Measurements from ENCODE around the gene PAX4. TPM values are rescaled to one million over a fixed set of nuclear protein-coding genes. Genes with fewer than 3 reads are reported as not detected.

Gene PAX4
- polyA plus RNA-seq, 1 donor from 2014 or later, result not detected

DNA sequence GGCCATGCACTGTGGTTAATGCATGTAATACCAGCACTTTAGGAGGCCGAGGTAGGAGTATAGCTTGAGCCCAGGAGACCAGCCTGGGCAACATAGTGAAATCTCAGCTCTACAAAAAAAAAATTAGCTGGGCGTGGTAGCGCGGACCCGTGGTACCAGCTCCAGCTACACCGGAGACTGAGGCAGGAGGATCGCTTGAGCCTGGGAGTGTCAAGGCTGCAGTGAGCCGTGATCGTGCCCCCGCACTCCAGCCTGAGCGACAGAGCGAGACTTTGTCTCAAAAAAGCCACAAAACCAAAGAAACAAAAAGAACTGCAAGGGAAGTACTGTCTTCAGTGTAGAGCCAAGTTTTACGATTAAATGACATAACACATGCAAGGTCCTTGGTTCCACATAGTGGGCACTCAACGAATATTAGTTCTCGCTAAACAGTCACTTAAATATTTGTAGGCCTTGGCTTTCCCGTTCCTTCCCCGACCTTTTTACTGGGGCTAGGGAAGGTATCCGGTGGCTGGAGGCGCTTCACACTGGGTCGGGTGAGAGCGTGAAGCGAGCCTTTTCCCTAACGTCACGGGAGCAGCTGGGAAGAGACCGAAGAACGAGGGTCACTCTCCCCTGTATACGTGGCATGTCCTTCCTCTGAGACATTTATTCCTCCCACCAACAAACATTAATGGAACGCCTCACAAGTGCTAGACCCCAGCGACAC is 33.1 kb upstream of the PAX4 start:
- H3K4me2 ChIP-seq (ENCODE audit: low read length), result peak overlapping the region; percentile 66
- no peaks in the 10 kb centered on the region for H4K20me1 ChIP-seq (ENCODE audit: insufficient read depth)
- H3K36me3 ChIP-seq (ENCODE audit: insufficient read depth, low read length), result no peaks in the 10 kb centered on the region
- peak overlapping the region; percentile 82 for H3K4me3 ChIP-seq (ENCODE audit: low read length)
- H3K9me2 ChIP-seq (ENCODE audit: insufficient read depth, low read length), result no peaks in the 10 kb centered on the region
- no peaks in the 10 kb centered on the region for H3F3A ChIP-seq (ENCODE audit: insufficient read depth, low read length, poor library complexity, severe bottlenecking)
- peaks cover 22% of the 10 kb centered on the region for H3K79me2 ChIP-seq (replicated peaks; ENCODE audit: insufficient read depth, low read length)
- H3K27ac ChIP-seq (ENCODE audit: low read length), result peak overlapping the region; percentile 79
- peak overlapping the region; percentile 70 for H3K9ac ChIP-seq (ENCODE audit: low read length)
- H2AFZ ChIP-seq (ENCODE audit: low read depth, low read length), result peak overlapping the region; percentile 86
- H3K9me3 ChIP-seq (ENCODE audit: low read length), result no peaks in the 10 kb centered on the region
- no peaks in the 10 kb centered on the region for H3K27me3 ChIP-seq (ENCODE audit: insufficient read depth, low read depth, low read length)
- TF ChIP-seq EZH2 (IDR thresholded peaks at IDR 0.05; ENCODE audit: borderline replicate concordance, insufficient read depth, low read length, poor library complexity, severe bottlenecking) (no peak), RAD21 (conservative IDR thresholded peaks at IDR 0.05) (no peak), MXI1 (conservative IDR thresholded peaks at IDR 0.05; ENCODE audit: poor library complexity, severe bottlenecking) (no peak), TAF1 (IDR thresholded peaks at IDR 0.05; ENCODE audit: low read depth) (no peak), EP300 (conservative IDR thresholded peaks at IDR 0.05; ENCODE audit: poor library complexity, severe bottlenecking) (no peak), POLR2AphosphoS5 (IDR thresholded peaks at IDR 0.05) (no peak), SMC3 (conservative IDR thresholded peaks at IDR 0.05; ENCODE audit: poor library complexity) (no peak)
- TF ChIP-seq, protein P1, sequence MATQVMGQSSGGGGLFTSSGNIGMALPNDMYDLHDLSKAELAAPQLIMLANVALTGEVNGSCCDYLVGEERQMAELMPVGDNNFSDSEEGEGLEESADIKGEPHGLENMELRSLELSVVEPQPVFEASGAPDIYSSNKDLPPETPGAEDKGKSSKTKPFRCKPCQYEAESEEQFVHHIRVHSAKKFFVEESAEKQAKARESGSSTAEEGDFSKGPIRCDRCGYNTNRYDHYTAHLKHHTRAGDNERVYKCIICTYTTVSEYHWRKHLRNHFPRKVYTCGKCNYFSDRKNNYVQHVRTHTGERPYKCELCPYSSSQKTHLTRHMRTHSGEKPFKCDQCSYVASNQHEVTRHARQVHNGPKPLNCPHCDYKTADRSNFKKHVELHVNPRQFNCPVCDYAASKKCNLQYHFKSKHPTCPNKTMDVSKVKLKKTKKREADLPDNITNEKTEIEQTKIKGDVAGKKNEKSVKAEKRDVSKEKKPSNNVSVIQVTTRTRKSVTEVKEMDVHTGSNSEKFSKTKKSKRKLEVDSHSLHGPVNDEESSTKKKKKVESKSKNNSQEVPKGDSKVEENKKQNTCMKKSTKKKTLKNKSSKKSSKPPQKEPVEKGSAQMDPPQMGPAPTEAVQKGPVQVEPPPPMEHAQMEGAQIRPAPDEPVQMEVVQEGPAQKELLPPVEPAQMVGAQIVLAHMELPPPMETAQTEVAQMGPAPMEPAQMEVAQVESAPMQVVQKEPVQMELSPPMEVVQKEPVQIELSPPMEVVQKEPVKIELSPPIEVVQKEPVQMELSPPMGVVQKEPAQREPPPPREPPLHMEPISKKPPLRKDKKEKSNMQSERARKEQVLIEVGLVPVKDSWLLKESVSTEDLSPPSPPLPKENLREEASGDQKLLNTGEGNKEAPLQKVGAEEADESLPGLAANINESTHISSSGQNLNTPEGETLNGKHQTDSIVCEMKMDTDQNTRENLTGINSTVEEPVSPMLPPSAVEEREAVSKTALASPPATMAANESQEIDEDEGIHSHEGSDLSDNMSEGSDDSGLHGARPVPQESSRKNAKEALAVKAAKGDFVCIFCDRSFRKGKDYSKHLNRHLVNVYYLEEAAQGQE (IDR thresholded peaks at IDR 0.05; ENCODE audit: borderline replicate concordance), result no peak
- TF ChIP-seq, protein P2, sequence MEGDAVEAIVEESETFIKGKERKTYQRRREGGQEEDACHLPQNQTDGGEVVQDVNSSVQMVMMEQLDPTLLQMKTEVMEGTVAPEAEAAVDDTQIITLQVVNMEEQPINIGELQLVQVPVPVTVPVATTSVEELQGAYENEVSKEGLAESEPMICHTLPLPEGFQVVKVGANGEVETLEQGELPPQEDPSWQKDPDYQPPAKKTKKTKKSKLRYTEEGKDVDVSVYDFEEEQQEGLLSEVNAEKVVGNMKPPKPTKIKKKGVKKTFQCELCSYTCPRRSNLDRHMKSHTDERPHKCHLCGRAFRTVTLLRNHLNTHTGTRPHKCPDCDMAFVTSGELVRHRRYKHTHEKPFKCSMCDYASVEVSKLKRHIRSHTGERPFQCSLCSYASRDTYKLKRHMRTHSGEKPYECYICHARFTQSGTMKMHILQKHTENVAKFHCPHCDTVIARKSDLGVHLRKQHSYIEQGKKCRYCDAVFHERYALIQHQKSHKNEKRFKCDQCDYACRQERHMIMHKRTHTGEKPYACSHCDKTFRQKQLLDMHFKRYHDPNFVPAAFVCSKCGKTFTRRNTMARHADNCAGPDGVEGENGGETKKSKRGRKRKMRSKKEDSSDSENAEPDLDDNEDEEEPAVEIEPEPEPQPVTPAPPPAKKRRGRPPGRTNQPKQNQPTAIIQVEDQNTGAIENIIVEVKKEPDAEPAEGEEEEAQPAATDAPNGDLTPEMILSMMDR (IDR thresholded peaks at IDR 0.05; ENCODE audit: poor library complexity, severe bottlenecking), result no peak

DNA sequence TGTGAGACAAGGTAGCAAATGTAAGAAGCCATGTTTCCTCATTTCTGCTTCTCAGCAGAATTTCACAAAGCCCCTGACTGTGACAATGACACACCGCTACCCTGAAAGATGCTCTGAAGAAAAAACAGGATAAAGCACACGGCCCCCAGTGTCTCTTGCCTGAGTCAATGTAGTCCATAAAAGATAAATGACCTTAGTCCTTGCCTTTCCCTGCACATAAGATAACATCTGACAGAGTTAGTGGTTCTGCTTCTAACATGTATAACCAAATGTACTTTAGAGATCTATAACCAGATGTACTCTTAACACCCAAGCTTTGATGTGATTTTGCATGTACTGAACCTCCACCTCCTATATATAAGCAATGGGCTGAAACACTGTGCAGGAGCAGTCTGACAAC is 31.0 kb upstream of the PAX4 start:
- no peaks in the 10 kb centered on the region for H3K9me3 ChIP-seq (ENCODE audit: low read length)
- no peak overlapping the region for H3K4me3 ChIP-seq (ENCODE audit: low read length)
- H3K27ac ChIP-seq (ENCODE audit: low read length), result no peak overlapping the region
- H4K20me1 ChIP-seq (ENCODE audit: insufficient read depth), result no peaks in the 10 kb centered on the region
- H3K79me2 ChIP-seq (replicated peaks; ENCODE audit: insufficient read depth, low read length), result peaks cover 13% of the 10 kb centered on the region
- TF ChIP-seq, protein P1 (IDR thresholded peaks at IDR 0.05; ENCODE audit: borderline replicate concordance), result no peak
- TF ChIP-seq POLR2AphosphoS5 (IDR thresholded peaks at IDR 0.05) (no peak), RAD21 (conservative IDR thresholded peaks at IDR 0.05) (no peak), SMC3 (conservative IDR thresholded peaks at IDR 0.05; ENCODE audit: poor library complexity) (no peak), EP300 (conservative IDR thresholded peaks at IDR 0.05; ENCODE audit: poor library complexity, severe bottlenecking) (no peak), EZH2 (IDR thresholded peaks at IDR 0.05; ENCODE audit: borderline replicate concordance, insufficient read depth, low read length, poor library complexity, severe bottlenecking) (no peak), TAF1 (IDR thresholded peaks at IDR 0.05; ENCODE audit: low read depth) (no peak), MXI1 (conservative IDR thresholded peaks at IDR 0.05; ENCODE audit: poor library complexity, severe bottlenecking) (no peak)
- TF ChIP-seq, protein P2 (IDR thresholded peaks at IDR 0.05; ENCODE audit: poor library complexity, severe bottlenecking), result no peak
- H2AFZ ChIP-seq (ENCODE audit: low read depth, low read length), result no peak overlapping the region
- H3K4me2 ChIP-seq (ENCODE audit: low read length), result no peak overlapping the region
- H3K9me2 ChIP-seq (ENCODE audit: insufficient read depth, low read length), result no peaks in the 10 kb centered on the region
- H3F3A ChIP-seq (ENCODE audit: insufficient read depth, low read length, poor library complexity, severe bottlenecking), result no peaks in the 10 kb centered on the region
- H3K9ac ChIP-seq (ENCODE audit: low read length), result no peak overlapping the region
- no peaks in the 10 kb centered on the region for H3K36me3 ChIP-seq (ENCODE audit: insufficient read depth, low read length)
- no peaks in the 10 kb centered on the region for H3K27me3 ChIP-seq (ENCODE audit: insufficient read depth, low read depth, low read length)

Data from neural cell (in vitro differentiated cells).